ENCODE results near the gene KIAA0408.

The KIAA0408 gene

GRCh38 chr6:127459231-127459641, at the start of gene KIAA0408:
KIAA0408 (minus strand) TSS chr6:127459389; CDS start chr6:127453981, 5,408 bp downstream.
- no peak for DNase-seq

- no peak for DNase-seq
These were observed 47.7 kb upstream of the KIAA0408 start for GRCh38 chr6:127506894-127507293.

GRCh38 chr6:127503022-127503421, 43.8 kb upstream of the KIAA0408 start:
- no peak for DNase-seq

- DNase-seq, result no peak
These were observed 38.2 kb upstream of the KIAA0408 start for GRCh38 chr6:127497410-127497809.

- DNase-seq, result no peak
These were observed 37.3 kb upstream of the KIAA0408 start for GRCh38 chr6:127496471-127496870.

GRCh38 chr6:127494240-127494767, 35.1 kb upstream of the KIAA0408 start:
- DNase-seq, result no peak

GRCh38 chr6:127489248-127489647, 30.1 kb upstream of the KIAA0408 start:
- DNase-seq, result no peak

- DNase-seq, result no peak
These were observed 27.7 kb upstream of the KIAA0408 start for GRCh38 chr6:127486934-127487333.

- DNase-seq, result no peak
These were observed 25.1 kb upstream of the KIAA0408 start for GRCh38 chr6:127484212-127484863.

GRCh38 chr6:127483399-127484055, 24.3 kb upstream of the KIAA0408 start:
- no peak for DNase-seq

GRCh38 chr6:127482325-127482724, 23.1 kb upstream of the KIAA0408 start:
- no peak for DNase-seq

GRCh38 chr6:127481628-127482027, 22.4 kb upstream of the KIAA0408 start:
- no peak for DNase-seq

- DNase-seq, result no peak
These were observed 21.9 kb upstream of the KIAA0408 start for GRCh38 chr6:127481111-127481510.

- DNase-seq, result no peak
These were observed 18.5 kb upstream of the KIAA0408 start for GRCh38 chr6:127477658-127478057.

GRCh38 chr6:127475823-127476176, 16.6 kb upstream of the KIAA0408 start:
- no peak for DNase-seq

- no peak for DNase-seq
These were observed 16.1 kb upstream of the KIAA0408 start for GRCh38 chr6:127475135-127475822.

GRCh38 chr6:127471379-127472255, 12.4 kb upstream of the KIAA0408 start:
- DNase-seq, result no peak

GRCh38 chr6:127468936-127469335, 9.7 kb upstream of the KIAA0408 start:
- DNase-seq, result no peak

GRCh38 chr6:127466416-127466815, 7.2 kb upstream of the KIAA0408 start:
- DNase-seq, result no peak

- DNase-seq, result peak; percentile 62
These were observed 5.8 kb upstream of the KIAA0408 start for GRCh38 chr6:127464881-127465459.

- DNase-seq, result no peak
These were observed 5.1 kb upstream of the KIAA0408 start for GRCh38 chr6:127464161-127464880.

GRCh38 chr6:127463056-127463455, 3.9 kb upstream of the KIAA0408 start:
- DNase-seq, result no peak

All from activated CD8-positive, alpha-beta memory T cell treated with anti-CD3 and anti-CD28 coated beads, Interleukin-2, amount 50 U/mL, for 48 hours (primary cell).